Measurements from ENCODE around the gene HEXIM1.

DNA sequence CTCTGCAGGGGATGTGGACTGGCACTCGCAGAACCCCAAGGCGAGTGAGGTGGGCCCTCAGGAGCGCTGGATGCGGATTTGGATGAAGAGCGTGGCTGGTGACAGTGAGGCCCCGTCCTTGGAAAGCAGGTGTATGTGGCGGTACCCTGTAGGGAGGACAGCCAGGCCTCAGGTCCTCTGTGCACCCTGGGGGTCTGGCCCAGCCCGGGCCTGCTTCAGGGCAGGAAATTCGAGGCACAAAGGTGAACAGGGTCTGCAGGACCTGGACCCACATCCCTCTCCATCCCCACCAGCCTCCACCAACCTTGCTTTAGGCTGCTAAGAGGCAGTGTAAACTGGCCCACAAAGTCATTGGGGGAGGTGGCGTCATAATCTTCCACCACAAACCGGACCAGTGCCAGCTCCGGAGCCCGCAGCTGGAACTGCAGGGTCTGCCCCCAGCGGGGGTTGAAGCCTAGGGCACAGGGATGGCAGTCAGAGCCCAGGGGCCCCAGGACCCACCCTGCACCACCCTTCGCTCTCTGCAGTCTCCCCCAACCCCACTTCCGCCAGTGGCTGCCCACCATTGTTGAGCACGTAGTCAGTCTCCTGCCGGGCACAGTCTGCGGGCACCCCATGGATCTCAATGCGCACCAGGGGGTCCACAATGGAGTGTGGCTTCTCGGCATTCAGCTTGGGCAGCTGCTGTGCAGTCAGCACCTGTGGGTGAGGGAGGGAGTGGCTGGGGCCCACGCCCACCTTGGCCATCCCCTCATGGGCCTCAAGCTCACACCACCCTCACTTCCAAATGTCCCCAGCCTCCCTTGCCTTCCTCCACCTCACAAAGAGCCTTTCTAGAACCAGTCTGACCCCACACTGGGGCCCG, 35.5 kb upstream of the HEXIM1 start:
- TF ChIP-seq CTCF (IDR thresholded peaks at IDR 0.05) = no peak
- no peak for TF ChIP-seq POLR2A (IDR thresholded peaks at IDR 0.05)
